Upper lobe of left lung (tissue), 6 donors: ENCODE measurements around the gene SPSB1. TPM values are rescaled to one million over a fixed set of nuclear protein-coding genes. Genes with fewer than 3 reads are reported as not detected.

Source experiments
- ATAC-seq, 2 donors: fragments of 200-7000 bp; cut with Tn5 transposase; one replicate each; pipeline ENCODE4 v1.9.1; 2022; ENCODE audit warnings: mild to moderate bottlenecking in 2 of 2, moderate library complexity in 2 of 2; ENCODE audit not compliant: low FRiP score in 2 of 2
- DNase-seq, 2 donors: peaks; one replicate each; pipeline ENCODE4 v3.0.0-alpha.2; 2019 to 2020
- H3K27ac ChIP-seq, 4 donors: fragments of 200-600 bp; sonication (generic); one replicate each; pipeline ENCODE4 v1.5.1; 2016 to 2019
- H3K27me3 ChIP-seq, 4 donors: fragments of 200-600 bp; sonication (generic); one replicate each; pipeline ENCODE4 v1.5.1; 2017 to 2019
- H3K36me3 ChIP-seq, 4 donors: fragments of 200-600 bp; sonication (generic); one replicate each; pipeline ENCODE4 v1.5.1; 2016 to 2019
- H3K4me1 ChIP-seq, 4 donors: fragments of 200-600 bp; sonication (generic); one replicate each; pipeline ENCODE4 v1.5.1; 2018 to 2019
- H3K4me3 ChIP-seq, 4 donors: fragments of 200-600 bp; sonication (generic); one replicate each; pipeline ENCODE4 v1.5.1; 2017 to 2019; ENCODE audit warnings: mild to moderate bottlenecking in 2 of 4, moderate library complexity in 1 of 4
- H3K9me3 ChIP-seq, 4 donors: fragments of 200-600 bp; sonication (generic); one replicate each; pipeline ENCODE4 v1.5.1; 2018 to 2019
- CTCF ChIP-seq, 6 experiments: fragments of 450-650 bp in 4 of 6; fragments of 200-600 bp in 2 of 6; sonication (generic) in 2 of 6; IDR thresholded peaks; one replicate each; pipeline ENCODE4 v1.5.1; 2016 to 2019; ENCODE audit warnings: antibody characterized with exemption in 6 of 6
- EP300 ChIP-seq, 4 donors: sonication (generic); formaldehyde crosslinking; IDR thresholded peaks; one replicate each; pipeline ENCODE4 v1.5.1; 2017; ENCODE audit warnings: antibody characterized with exemption in 4 of 4, control low read depth in 2 of 4
- POLR2A ChIP-seq, 4 donors: fragments of 450-650 bp; IDR thresholded peaks; one replicate each; pipeline ENCODE4 v1.5.1; 2016 to 2017; ENCODE audit warnings: antibody characterized with exemption in 4 of 4, mild to moderate bottlenecking in 2 of 4
- POLR2AphosphoS5 ChIP-seq, 2 donors: sonication (generic); formaldehyde crosslinking; IDR thresholded peaks; one replicate each; pipeline ENCODE4 v1.5.1; 2017; ENCODE audit warnings: antibody characterized with exemption in 2 of 2
- WGBS, 2 donors: methylation state at CpG; one replicate each; pipeline ENCODE4 v1.1.5; 2017 to 2018; 5-methylcytosine and 5-hydroxymethylcytosine counted together
- total RNA-seq, 6 donors: library from RNA; depleted of rRNA in 4 of 6; stranded (reverse); fragments of >200 nt in 4 of 6; gene quantifications; one replicate each; pipeline versions ENCODE4 v1.1.0 to v1.2.1, GENCODE V29; 2016 to 2021
- donor health status: DM: no; HTN: no; CAD: no; lungs with moderate emphysema.
- donor health status: DM: no; HTN: yes; CAD: no; lungs with severe emphysema.

SPSB1 gene
- total RNA-seq, 6 donors from 2014 or later: 21.0 to 49.1 (median 30.3) TPM

GRCh38 chr1:9366298-9366697, 73.6 kb downstream of the SPSB1 start:
- no peaks in the 10 kb centered on the region for H3K27me3 ChIP-seq
- no peak overlapping the region for H3K4me3 ChIP-seq
- no peak for DNase-seq
- TF ChIP-seq POLR2A (IDR thresholded peaks at IDR 0.05): no peak
- TF ChIP-seq CTCF (IDR thresholded peaks at IDR 0.05): no peak
- TF ChIP-seq EP300 (IDR thresholded peaks at IDR 0.05): no peak
- no peak for TF ChIP-seq POLR2AphosphoS5 (IDR thresholded peaks at IDR 0.05)
- 84 to 86% methylated on average over 6 to 8 of the region's 8 CpGs for WGBS, 2 donors
- H3K4me1 ChIP-seq: peaks cover 4 to 18% (median 7%) of the 10 kb centered on the region in 4 donors
- ATAC-seq: no peak
- H3K27ac ChIP-seq: no peak overlapping the region
- H3K36me3 ChIP-seq: peaks cover 4 to 21% (median 10%) of the 10 kb centered on the region in 4 donors
- H3K9me3 ChIP-seq: no peaks in the 10 kb centered on the region

- TF ChIP-seq POLR2A (IDR thresholded peaks at IDR 0.05) (no peak), EP300 (IDR thresholded peaks at IDR 0.05) (no peak), POLR2AphosphoS5 (IDR thresholded peaks at IDR 0.05) (no peak), CTCF (IDR thresholded peaks at IDR 0.05) (no peak)
- WGBS, 2 donors: 96 to 97% methylated on average over 27 to 34 of the region's 34 CpGs
- no peaks in the 10 kb centered on the region for H3K27me3 ChIP-seq
- H3K9me3 ChIP-seq: no peaks in the 10 kb centered on the region
- H3K27ac ChIP-seq: no peak overlapping the region
- peaks cover 0 to 18% (median 5%) of the 10 kb centered on the region in 4 donors for H3K4me1 ChIP-seq
- no peak for ATAC-seq
- no peak for DNase-seq
- peaks cover 4 to 21% (median 10%) of the 10 kb centered on the region in 4 donors for H3K36me3 ChIP-seq
- H3K4me3 ChIP-seq: no peak overlapping the region
Observed at GRCh38 chr1:9366943-9367780, 74.5 kb downstream of the SPSB1 start.

DNA sequence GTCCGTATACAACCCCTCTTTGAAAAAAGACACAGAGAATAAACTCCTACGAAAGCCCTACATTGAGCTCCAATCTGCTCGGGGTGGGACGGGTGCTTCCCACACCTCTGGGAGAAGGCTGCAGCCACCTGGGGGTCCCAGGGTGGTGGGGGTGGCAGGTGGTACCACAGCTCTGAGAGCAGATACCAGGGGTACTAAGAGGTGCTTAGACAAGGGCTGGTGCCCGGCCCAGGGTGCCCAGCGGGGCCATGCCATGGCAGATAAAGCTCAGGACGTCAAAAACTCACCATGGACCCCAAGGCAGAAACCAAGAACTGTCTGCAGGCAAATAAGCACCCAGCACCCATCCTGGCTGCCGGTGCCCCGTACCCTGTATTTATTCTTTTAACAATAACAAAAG, 75.1 kb downstream of the SPSB1 start:
- H3K36me3 ChIP-seq: peaks cover 4 to 21% (median 10%) of the 10 kb centered on the region in 4 donors
- ATAC-seq (no peak), DNase-seq (no peak)
- TF ChIP-seq POLR2A (IDR thresholded peaks at IDR 0.05): no peak
- no peak for TF ChIP-seq POLR2AphosphoS5 (IDR thresholded peaks at IDR 0.05)
- TF ChIP-seq EP300 (IDR thresholded peaks at IDR 0.05): no peak
- no peak for TF ChIP-seq CTCF (IDR thresholded peaks at IDR 0.05)
- no peaks in the 10 kb centered on the region for H3K9me3 ChIP-seq
- H3K27me3 ChIP-seq: no peaks in the 10 kb centered on the region
- no peak overlapping the region for H3K27ac ChIP-seq
- no peak overlapping the region for H3K4me3 ChIP-seq
- H3K4me1 ChIP-seq: peaks cover 0 to 21% (median 7%) of the 10 kb centered on the region in 4 donors
- 82 to 88% methylated on average over 7 to 9 of the region's 9 CpGs for WGBS, 2 donors

- TF ChIP-seq EP300 (IDR thresholded peaks at IDR 0.05): no peak
- TF ChIP-seq POLR2A (IDR thresholded peaks at IDR 0.05): no peak
- TF ChIP-seq POLR2AphosphoS5 (IDR thresholded peaks at IDR 0.05): no peak
- TF ChIP-seq CTCF (IDR thresholded peaks at IDR 0.05): no peak
- ATAC-seq (no peak), DNase-seq (no peak)
- H3K36me3 ChIP-seq: peaks cover 4 to 21% (median 10%) of the 10 kb centered on the region in 4 donors
- 83% methylated on average over 5 to 8 of the region's 8 CpGs for WGBS, 2 donors
- peaks cover 0 to 26% (median 7%) of the 10 kb centered on the region in 4 donors for H3K4me1 ChIP-seq
- H3K27ac ChIP-seq: no peak overlapping the region
- H3K27me3 ChIP-seq: no peaks in the 10 kb centered on the region
- no peaks in the 10 kb centered on the region for H3K9me3 ChIP-seq
- H3K4me3 ChIP-seq: no peak overlapping the region
Observed at GRCh38 chr1:9368356-9368755, 75.7 kb downstream of the SPSB1 start.
